ENCODE measurements around the gene VWF.

VWF gene

DNA sequence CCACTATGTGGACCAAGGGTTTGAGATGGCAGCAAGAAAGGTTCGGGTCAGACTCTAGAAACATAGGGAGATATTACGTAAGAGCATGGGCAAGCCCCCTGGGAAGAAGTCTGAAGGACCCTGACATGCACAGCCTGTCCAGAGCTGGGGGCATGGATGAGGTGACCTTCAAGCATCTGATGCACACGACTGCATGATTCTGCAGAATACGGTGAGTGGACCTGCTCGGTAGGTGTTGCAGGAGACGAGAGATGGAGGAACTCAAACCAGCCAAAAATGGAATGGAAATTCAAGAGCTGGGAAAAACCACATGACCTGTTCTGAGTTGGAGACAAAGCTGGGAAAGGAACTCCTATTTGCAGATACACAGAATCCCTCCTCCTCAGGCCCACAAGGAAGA lies 223.1 kb downstream of the VWF start:
- no peak for DNase-seq (ENCODE audit: extremely low spot score)
- TF ChIP-seq ELF4 (IDR thresholded peaks at IDR 0.05) (no peak), FOXK2 (IDR thresholded peaks at IDR 0.05) (no peak), HDGF (IDR thresholded peaks at IDR 0.05; ENCODE audit: borderline replicate concordance) (no peak), LEF1 (IDR thresholded peaks at IDR 0.05; ENCODE audit: borderline replicate concordance) (no peak), SP1 (IDR thresholded peaks at IDR 0.05) (no peak), FOXA1 (IDR thresholded peaks at IDR 0.05) (no peak), FOXM1 (IDR thresholded peaks at IDR 0.05; ENCODE audit: borderline replicate concordance) (no peak), L3MBTL2 (conservative IDR thresholded peaks at IDR 0.05) (no peak), ZNF384 (IDR thresholded peaks at IDR 0.05) (no peak), SUZ12 (IDR thresholded peaks at IDR 0.05) (no peak), TARDBP (IDR thresholded peaks at IDR 0.05) (no peak), ARNT (IDR thresholded peaks at IDR 0.05) (no peak)
- POLR2A ChIA-PET, result no interaction called here
- CTCF ChIA-PET, result interaction anchor here (1.4 kb wide), 1 partner anchor 156 kb away, joined by 4 read pairs; no protein-coding TSS in a partner anchor

DNA sequence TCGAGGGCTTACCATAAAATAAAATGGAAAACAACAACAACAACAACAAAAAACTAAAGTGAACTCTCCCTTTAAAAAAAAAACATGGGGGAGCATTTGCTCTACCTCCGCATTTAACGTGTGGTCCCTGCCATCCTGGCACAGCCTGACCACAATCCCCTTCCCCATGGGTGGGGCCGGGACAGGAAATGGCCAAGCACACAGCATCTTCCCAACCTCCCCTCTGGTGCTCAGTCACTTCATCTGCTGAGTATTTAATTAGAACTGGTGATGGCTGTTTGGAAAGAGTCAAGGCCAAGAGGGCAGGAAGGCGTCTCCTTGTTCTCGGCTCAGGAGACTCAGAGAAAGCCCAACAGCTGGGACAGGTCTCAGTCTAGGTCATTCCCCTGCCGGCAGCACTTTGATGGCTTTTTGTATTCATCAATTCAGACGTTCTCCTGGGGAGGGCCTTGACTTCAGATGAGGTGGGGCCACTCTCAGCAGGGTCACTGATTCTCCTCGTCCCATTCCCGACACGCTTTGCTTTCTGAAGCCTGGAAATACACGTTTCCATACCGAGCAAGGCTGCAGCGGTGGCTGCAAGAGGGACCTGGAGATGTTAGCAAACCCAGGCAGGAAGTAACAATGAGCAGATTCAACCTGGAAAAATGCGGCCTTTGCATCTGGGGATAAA lies 223.8 kb downstream of the VWF start:
- DNase-seq (ENCODE audit: extremely low spot score), result no peak
- TF ChIP-seq ELF4 (IDR thresholded peaks at IDR 0.05), result no peak
- TF ChIP-seq HDGF (IDR thresholded peaks at IDR 0.05; ENCODE audit: borderline replicate concordance), result no peak
- TF ChIP-seq SUZ12 (IDR thresholded peaks at IDR 0.05), result no peak
- TF ChIP-seq CTBP1 (IDR thresholded peaks at IDR 0.05; ENCODE audit: borderline replicate concordance), result no peak
- no peak for TF ChIP-seq FOXM1 (IDR thresholded peaks at IDR 0.05; ENCODE audit: borderline replicate concordance)
- TF ChIP-seq SP1 (IDR thresholded peaks at IDR 0.05), result no peak
- no peak for TF ChIP-seq ARNT (IDR thresholded peaks at IDR 0.05)
- no peak for TF ChIP-seq FOXA1 (IDR thresholded peaks at IDR 0.05)
- no peak for TF ChIP-seq FOXK2 (IDR thresholded peaks at IDR 0.05)
- TF ChIP-seq ZNF384 (IDR thresholded peaks at IDR 0.05), result no peak
- TF ChIP-seq LEF1 (IDR thresholded peaks at IDR 0.05; ENCODE audit: borderline replicate concordance), result no peak
- no peak for TF ChIP-seq L3MBTL2 (conservative IDR thresholded peaks at IDR 0.05)
- TF ChIP-seq, protein P1, sequence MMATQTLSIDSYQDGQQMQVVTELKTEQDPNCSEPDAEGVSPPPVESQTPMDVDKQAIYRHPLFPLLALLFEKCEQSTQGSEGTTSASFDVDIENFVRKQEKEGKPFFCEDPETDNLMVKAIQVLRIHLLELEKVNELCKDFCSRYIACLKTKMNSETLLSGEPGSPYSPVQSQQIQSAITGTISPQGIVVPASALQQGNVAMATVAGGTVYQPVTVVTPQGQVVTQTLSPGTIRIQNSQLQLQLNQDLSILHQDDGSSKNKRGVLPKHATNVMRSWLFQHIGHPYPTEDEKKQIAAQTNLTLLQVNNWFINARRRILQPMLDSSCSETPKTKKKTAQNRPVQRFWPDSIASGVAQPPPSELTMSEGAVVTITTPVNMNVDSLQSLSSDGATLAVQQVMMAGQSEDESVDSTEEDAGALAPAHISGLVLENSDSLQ (IDR thresholded peaks at IDR 0.05), result no peak
- TF ChIP-seq NFRKB (IDR thresholded peaks at IDR 0.05), result no peak
- POLR2A ChIA-PET, result no interaction called here
- CTCF ChIA-PET, result no interaction called here

DNA sequence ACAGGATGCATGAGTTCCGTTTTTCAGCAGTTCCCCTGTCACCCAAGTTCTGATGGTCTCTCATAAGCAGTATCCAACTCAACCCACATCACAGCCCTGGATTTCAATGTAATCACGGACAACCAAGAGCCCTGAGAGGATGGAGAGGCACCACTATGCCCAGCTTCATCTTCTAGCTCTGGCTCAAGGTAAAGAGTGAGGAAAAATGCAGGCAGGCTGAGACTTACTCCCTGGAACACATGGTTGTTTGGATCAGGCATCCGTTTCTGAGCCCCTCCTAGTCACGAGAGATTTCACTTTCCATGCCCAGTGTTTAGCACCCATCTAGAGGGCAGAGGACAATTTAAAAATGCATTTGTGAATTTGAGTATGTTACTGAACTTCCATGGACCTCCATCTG lies 224.4 kb downstream of the VWF start:
- POLR2A ChIA-PET, result no interaction called here
- no peak for DNase-seq (ENCODE audit: extremely low spot score)
- CTCF ChIA-PET, result no interaction called here
- TF ChIP-seq SUZ12 (IDR thresholded peaks at IDR 0.05) (no peak), FOXK2 (IDR thresholded peaks at IDR 0.05) (no peak), ELF4 (IDR thresholded peaks at IDR 0.05) (no peak), TARDBP (IDR thresholded peaks at IDR 0.05) (no peak), ZNF384 (IDR thresholded peaks at IDR 0.05) (no peak), CTBP1 (IDR thresholded peaks at IDR 0.05; ENCODE audit: borderline replicate concordance) (no peak), BHLHE40 (IDR thresholded peaks at IDR 0.05; ENCODE audit: borderline replicate concordance) (no peak), L3MBTL2 (conservative IDR thresholded peaks at IDR 0.05) (no peak), SP1 (IDR thresholded peaks at IDR 0.05) (no peak), LEF1 (IDR thresholded peaks at IDR 0.05; ENCODE audit: borderline replicate concordance) (no peak), NFRKB (IDR thresholded peaks at IDR 0.05) (no peak)
- TF ChIP-seq, protein P1 (IDR thresholded peaks at IDR 0.05), result no peak

DNA sequence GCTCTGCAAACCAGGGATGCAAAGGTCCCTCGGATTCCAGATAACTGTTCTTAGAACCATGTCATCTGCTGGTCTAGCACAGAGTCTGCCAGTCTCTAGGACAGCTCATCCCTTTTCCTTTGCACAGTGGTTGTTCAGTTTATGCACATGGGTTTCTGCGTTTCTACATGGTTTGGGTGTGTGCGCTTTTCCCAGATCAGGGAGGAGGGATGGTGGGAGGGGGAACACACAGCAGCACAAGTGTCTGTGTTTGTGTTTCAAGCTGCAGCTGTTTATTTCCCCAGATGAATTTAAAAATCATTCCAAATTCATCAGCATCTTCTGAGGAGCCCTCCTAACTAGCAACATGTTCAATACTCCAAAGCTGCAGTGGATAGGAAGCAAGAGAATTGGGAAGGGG lies 224.8 kb downstream of the VWF start:
- DNase-seq (ENCODE audit: extremely low spot score), result no peak
- TF ChIP-seq ZNF384 (IDR thresholded peaks at IDR 0.05), result no peak
- no peak for TF ChIP-seq ELF4 (IDR thresholded peaks at IDR 0.05)
- TF ChIP-seq L3MBTL2 (conservative IDR thresholded peaks at IDR 0.05), result no peak
- TF ChIP-seq NFRKB (IDR thresholded peaks at IDR 0.05), result no peak
- TF ChIP-seq SUZ12 (IDR thresholded peaks at IDR 0.05), result no peak
- TF ChIP-seq SP1 (IDR thresholded peaks at IDR 0.05), result no peak
- TF ChIP-seq, protein P1 (IDR thresholded peaks at IDR 0.05), result no peak
- no peak for TF ChIP-seq FOXK2 (IDR thresholded peaks at IDR 0.05)
- TF ChIP-seq HDGF (IDR thresholded peaks at IDR 0.05; ENCODE audit: borderline replicate concordance), result no peak
- no peak for TF ChIP-seq LEF1 (IDR thresholded peaks at IDR 0.05; ENCODE audit: borderline replicate concordance)
- no peak for TF ChIP-seq TARDBP (IDR thresholded peaks at IDR 0.05)
- no peak for TF ChIP-seq CTBP1 (IDR thresholded peaks at IDR 0.05; ENCODE audit: borderline replicate concordance)
- TF ChIP-seq BHLHE40 (IDR thresholded peaks at IDR 0.05; ENCODE audit: borderline replicate concordance), result no peak
- no peak for TF ChIP-seq ARNT (IDR thresholded peaks at IDR 0.05)
- TF ChIP-seq FOXA1 (IDR thresholded peaks at IDR 0.05), result no peak
- TF ChIP-seq FOXM1 (IDR thresholded peaks at IDR 0.05; ENCODE audit: borderline replicate concordance), result no peak
- ChIA-PET CTCF (no interaction called here), POLR2A (no interaction called here)

DNA sequence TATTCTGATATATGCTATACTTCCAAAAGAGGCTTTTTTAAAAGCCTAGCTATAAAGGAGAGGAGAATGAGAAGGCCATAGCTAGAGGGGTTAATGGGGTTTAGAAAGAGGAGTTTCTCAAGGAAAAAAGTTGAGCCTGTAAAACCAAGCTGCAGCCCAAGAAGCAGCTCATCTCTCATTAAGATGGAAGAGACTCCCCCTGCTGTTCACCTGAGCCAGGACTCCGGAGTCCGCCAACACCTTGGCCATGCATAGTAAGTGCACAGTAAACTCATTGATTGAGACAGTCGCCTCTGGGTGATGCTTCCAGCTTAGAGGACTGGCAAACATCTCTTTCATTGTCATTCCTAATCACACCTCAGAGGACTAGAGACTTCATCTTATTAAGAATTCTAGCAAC lies 225.6 kb downstream of the VWF start:
- CTCF ChIA-PET, result interaction anchor here (0.7 kb wide), 1 partner anchor 140 kb away, joined by 3 read pairs; no protein-coding TSS in a partner anchor
- TF ChIP-seq L3MBTL2 (conservative IDR thresholded peaks at IDR 0.05), result no peak
- TF ChIP-seq TARDBP (IDR thresholded peaks at IDR 0.05), result no peak
- TF ChIP-seq ARNT (IDR thresholded peaks at IDR 0.05), result no peak
- TF ChIP-seq CTBP1 (IDR thresholded peaks at IDR 0.05; ENCODE audit: borderline replicate concordance), result no peak
- no peak for TF ChIP-seq HDGF (IDR thresholded peaks at IDR 0.05; ENCODE audit: borderline replicate concordance)
- no peak for TF ChIP-seq ZNF384 (IDR thresholded peaks at IDR 0.05)
- TF ChIP-seq, protein P1 (IDR thresholded peaks at IDR 0.05), result no peak
- TF ChIP-seq NFRKB (IDR thresholded peaks at IDR 0.05), result no peak
- TF ChIP-seq LEF1 (IDR thresholded peaks at IDR 0.05; ENCODE audit: borderline replicate concordance), result no peak
- TF ChIP-seq BHLHE40 (IDR thresholded peaks at IDR 0.05; ENCODE audit: borderline replicate concordance), result no peak
- TF ChIP-seq FOXK2 (IDR thresholded peaks at IDR 0.05), result no peak
- POLR2A ChIA-PET, result no interaction called here
- DNase-seq (ENCODE audit: extremely low spot score), result no peak

All from HEK293T (cell line).